Measurements from ENCODE around the gene HSPB9.
A peak's percentile ranks its signal among the peaks of the same experiment; 100 is the strongest.

Gene HSPB9

GRCh38 chr17:42110301-42111264 lies 12.0 kb upstream of the HSPB9 start:
- H3K27me3 Mint-ChIP-seq (ENCODE audit: low read depth), result no peaks in the 10 kb centered on the region
- peak overlapping the region; percentile 87 for H3K4me3 Mint-ChIP-seq
- H3K4me1 Mint-ChIP-seq (ENCODE audit: low read depth), result peaks cover 30% of the 10 kb centered on the region

DNA sequence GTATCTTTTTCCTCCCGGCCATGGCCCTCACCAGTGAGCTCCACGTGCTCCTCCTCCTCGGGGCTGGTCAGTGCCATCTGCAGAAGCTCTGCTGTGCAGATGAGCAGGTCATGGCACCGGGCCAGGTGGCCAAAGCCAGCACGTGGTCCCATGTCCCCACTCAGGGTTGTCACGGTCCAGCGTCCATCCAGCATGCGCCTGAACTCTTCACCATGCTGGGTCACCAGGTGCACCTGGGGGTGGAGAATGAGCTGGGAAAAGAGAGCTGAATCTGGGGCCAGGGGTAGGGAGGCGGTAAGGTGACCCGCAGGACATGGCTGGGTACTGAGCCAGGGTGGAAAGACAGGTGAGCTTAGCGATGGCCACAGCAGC lies 11.4 kb upstream of the HSPB9 start:
- Mint-ChIP-seq H3K4me3 (peak overlapping the region; percentile 87), H3K9me3 (no peaks in the 10 kb centered on the region), H3K36me3 (ENCODE audit: low read depth) (peaks cover 32% of the 10 kb centered on the region), H3K4me1 (ENCODE audit: low read depth) (peaks cover 31% of the 10 kb centered on the region), H3K27ac (peak overlapping the region; percentile 94), H3K27me3 (ENCODE audit: low read depth) (no peaks in the 10 kb centered on the region)

More at GRCh38 chr17:42110301-42111264, 12.0 kb upstream of the HSPB9 start:
- Mint-ChIP-seq H3K9me3 (no peaks in the 10 kb centered on the region), H3K36me3 (ENCODE audit: low read depth) (peaks cover 35% of the 10 kb centered on the region), H3K27ac (peak overlapping the region; percentile 94)

DNA sequence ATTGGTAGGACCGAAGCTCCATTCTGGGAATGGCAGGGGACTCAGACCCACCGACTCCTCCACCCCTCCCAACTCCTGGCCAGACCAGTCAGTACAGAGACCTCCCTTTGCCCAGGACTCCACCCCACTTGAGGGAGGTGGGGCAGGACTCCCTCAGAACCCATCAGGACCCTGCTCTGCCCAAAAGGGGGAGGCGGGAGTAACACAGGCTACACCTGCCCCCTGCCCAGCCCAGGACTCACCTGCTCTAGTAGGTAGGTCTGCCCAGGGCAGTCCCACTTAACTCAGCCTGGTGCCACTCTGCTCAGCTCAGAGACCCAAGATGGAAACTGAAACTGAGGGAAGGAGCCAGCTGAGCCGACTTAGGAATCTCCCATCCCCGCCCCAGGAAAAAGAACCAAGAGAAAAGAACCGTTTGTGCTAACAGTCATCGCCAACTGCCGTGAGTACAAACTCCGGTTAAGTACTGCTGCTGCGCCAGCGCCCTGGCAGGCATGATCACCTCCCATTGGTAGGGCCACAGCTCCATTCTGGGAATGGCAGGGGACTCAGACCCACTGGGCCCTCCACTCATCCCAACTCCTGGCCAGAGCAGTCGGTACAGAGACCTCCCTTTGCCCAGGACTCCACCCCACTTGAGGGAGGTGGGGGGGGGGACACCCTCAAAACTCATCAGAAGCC lies 10.6 kb upstream of the HSPB9 start:
- Mint-ChIP-seq H3K27me3 (ENCODE audit: low read depth) (no peaks in the 10 kb centered on the region), H3K27ac (peak overlapping the region; percentile 94), H3K4me3 (peak overlapping the region; percentile 87), H3K36me3 (ENCODE audit: low read depth) (peaks cover 32% of the 10 kb centered on the region), H3K9me3 (no peaks in the 10 kb centered on the region), H3K4me1 (ENCODE audit: low read depth) (peaks cover 36% of the 10 kb centered on the region)

- Mint-ChIP-seq H3K9me3 (no peaks in the 10 kb centered on the region), H3K27me3 (ENCODE audit: low read depth) (no peaks in the 10 kb centered on the region), H3K4me1 (ENCODE audit: low read depth) (peaks cover 37% of the 10 kb centered on the region), H3K36me3 (ENCODE audit: low read depth) (peaks cover 34% of the 10 kb centered on the region), H3K4me3 (peak within 1 kb of the TSS; percentile 87), H3K27ac (peak within 1 kb of the TSS; percentile 94)
Observed at GRCh38 chr17:42112552-42113176, 9.9 kb upstream of the HSPB9 start, which contains the start of gene DHX58. Gene DHX58 (minus strand): TSS chr17:42112714. CDS start chr17:42111892, 822 bp downstream.

- peak overlapping the region; percentile 94 for H3K27ac Mint-ChIP-seq
- H3K9me3 Mint-ChIP-seq, result no peaks in the 10 kb centered on the region
- H3K36me3 Mint-ChIP-seq (ENCODE audit: low read depth), result peaks cover 27% of the 10 kb centered on the region
- no peaks in the 10 kb centered on the region for H3K27me3 Mint-ChIP-seq (ENCODE audit: low read depth)
- peaks cover 30% of the 10 kb centered on the region for H3K4me1 Mint-ChIP-seq (ENCODE audit: low read depth)
- H3K4me3 Mint-ChIP-seq, result no peak overlapping the region
Observed at GRCh38 chr17:42113293-42114069, 9.1 kb upstream of the HSPB9 start.

DNA sequence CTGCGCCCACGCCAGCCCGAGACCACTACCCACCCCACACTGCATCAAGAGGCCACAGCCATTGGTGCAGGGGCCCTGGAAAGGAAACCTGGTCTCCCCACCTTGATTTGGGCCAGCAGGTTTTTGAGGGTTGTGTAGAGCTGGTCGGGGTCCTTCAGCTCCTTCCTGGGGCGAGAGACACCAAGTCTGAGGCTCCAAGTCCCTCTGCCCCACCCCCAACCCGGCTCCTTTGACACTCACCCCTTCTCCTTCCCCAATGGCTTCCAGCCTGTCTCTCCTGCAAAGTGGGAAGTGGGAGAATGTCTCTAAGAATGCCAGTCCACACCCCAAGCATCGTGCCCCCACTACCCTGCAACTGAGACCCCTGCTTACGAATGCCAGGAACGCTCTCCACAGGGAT lies 8.5 kb upstream of the HSPB9 start:
- H3K4me3 Mint-ChIP-seq, result no peak overlapping the region
- peak overlapping the region; percentile 76 for H3K27ac Mint-ChIP-seq
- no peaks in the 10 kb centered on the region for H3K27me3 Mint-ChIP-seq (ENCODE audit: low read depth)
- no peaks in the 10 kb centered on the region for H3K9me3 Mint-ChIP-seq
- H3K4me1 Mint-ChIP-seq (ENCODE audit: low read depth), result peaks cover 27% of the 10 kb centered on the region
- H3K36me3 Mint-ChIP-seq (ENCODE audit: low read depth), result peaks cover 25% of the 10 kb centered on the region

DNA sequence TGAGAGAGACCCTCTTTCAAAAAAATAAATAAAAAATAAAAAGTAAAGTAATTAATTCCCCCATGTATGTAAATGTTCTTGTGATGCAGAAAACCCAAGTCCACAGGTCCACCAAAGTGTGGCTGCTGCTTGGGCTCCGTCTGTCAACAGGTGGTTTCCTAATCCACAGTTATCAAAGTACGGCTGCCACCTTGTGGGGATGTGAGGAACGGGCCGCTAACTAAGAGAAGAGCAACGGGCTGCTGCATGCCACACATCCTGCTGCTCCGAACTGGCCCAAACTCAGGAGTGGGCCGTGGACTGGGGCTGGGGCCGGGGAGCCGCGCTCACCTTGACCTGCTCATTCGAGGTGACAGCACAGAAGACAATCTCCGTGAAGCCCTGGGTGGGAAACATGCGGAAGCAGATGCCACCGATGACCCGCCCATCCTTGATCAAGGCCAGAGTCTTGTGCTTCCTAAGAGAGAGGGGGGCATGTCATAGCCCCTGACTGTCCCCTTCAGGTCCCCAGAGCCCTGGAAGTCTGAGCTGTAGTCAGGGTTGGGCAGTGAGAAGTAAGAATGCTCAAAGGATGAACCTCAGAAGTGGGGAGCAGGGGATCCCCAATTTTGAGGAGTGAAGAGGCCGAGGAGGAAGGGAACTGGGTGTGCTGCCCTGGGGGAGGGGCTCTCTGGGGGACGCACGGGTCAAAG lies 5.8 kb upstream of the HSPB9 start:
- Mint-ChIP-seq H3K27me3 (ENCODE audit: low read depth) (no peaks in the 10 kb centered on the region), H3K27ac (peak overlapping the region; percentile 64), H3K9me3 (no peaks in the 10 kb centered on the region), H3K4me1 (ENCODE audit: low read depth) (peaks cover 20% of the 10 kb centered on the region), H3K4me3 (no peak overlapping the region), H3K36me3 (ENCODE audit: low read depth) (peaks cover 13% of the 10 kb centered on the region)

- no peak overlapping the region for H3K4me3 Mint-ChIP-seq
- H3K27ac Mint-ChIP-seq, result peak overlapping the region; percentile 64
- no peaks in the 10 kb centered on the region for H3K27me3 Mint-ChIP-seq (ENCODE audit: low read depth)
- no peaks in the 10 kb centered on the region for H3K9me3 Mint-ChIP-seq
- peaks cover 16% of the 10 kb centered on the region for H3K36me3 Mint-ChIP-seq (ENCODE audit: low read depth)
- H3K4me1 Mint-ChIP-seq (ENCODE audit: low read depth), result peaks cover 20% of the 10 kb centered on the region
Observed at GRCh38 chr17:42117397-42118125, 5.0 kb upstream of the HSPB9 start.

- Mint-ChIP-seq H3K4me3 (peak overlapping the region; percentile 38), H3K4me1 (ENCODE audit: low read depth) (peaks cover 17% of the 10 kb centered on the region), H3K36me3 (ENCODE audit: low read depth) (peaks cover 16% of the 10 kb centered on the region)
Observed at GRCh38 chr17:42118126-42118510, 4.5 kb upstream of the HSPB9 start.

DNA sequence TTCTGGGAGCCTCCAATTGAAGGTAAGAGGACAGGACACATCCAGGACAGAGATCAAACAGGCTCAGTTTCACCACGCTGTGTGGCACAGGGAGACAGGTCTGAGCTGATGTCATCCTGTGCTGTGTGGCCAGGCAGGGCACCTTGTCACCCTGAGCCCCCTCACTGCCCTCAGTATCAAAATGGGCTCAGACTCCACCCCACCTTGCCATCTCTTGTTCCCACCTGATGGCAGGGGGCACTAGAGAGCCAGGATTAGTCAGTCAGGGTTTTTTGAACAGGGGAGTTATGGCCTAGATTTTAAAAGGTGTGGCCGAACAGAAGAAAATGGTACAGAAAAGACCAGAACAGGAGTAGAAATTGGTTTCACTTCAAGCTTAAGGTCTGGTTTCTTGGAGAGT lies 4.1 kb upstream of the HSPB9 start:
- Mint-ChIP-seq H3K4me3 (peak overlapping the region; percentile 38), H3K36me3 (ENCODE audit: low read depth) (peaks cover 16% of the 10 kb centered on the region), H3K9me3 (no peaks in the 10 kb centered on the region), H3K27ac (peak overlapping the region; percentile 19), H3K4me1 (ENCODE audit: low read depth) (peaks cover 17% of the 10 kb centered on the region), H3K27me3 (ENCODE audit: low read depth) (no peaks in the 10 kb centered on the region)

More at GRCh38 chr17:42118126-42118510, 4.5 kb upstream of the HSPB9 start:
- Mint-ChIP-seq H3K9me3 (no peaks in the 10 kb centered on the region), H3K27ac (no peak overlapping the region), H3K27me3 (ENCODE audit: low read depth) (no peaks in the 10 kb centered on the region)

- Mint-ChIP-seq H3K36me3 (ENCODE audit: low read depth) (peaks cover 16% of the 10 kb centered on the region), H3K27me3 (ENCODE audit: low read depth) (no peaks in the 10 kb centered on the region), H3K4me1 (ENCODE audit: low read depth) (peaks cover 17% of the 10 kb centered on the region), H3K4me3 (peak overlapping the region; percentile 30), H3K9me3 (no peaks in the 10 kb centered on the region), H3K27ac (peak overlapping the region; percentile 21)
Observed at GRCh38 chr17:42119301-42119700, 3.3 kb upstream of the HSPB9 start.

GRCh38 chr17:42120161-42120769 lies 2.3 kb upstream of the HSPB9 start:
- peak overlapping the region; percentile 58 for H3K4me3 Mint-ChIP-seq
- peak overlapping the region; percentile 31 for H3K27ac Mint-ChIP-seq
- H3K36me3 Mint-ChIP-seq (ENCODE audit: low read depth), result peaks cover 20% of the 10 kb centered on the region
- H3K27me3 Mint-ChIP-seq (ENCODE audit: low read depth), result no peaks in the 10 kb centered on the region
- H3K9me3 Mint-ChIP-seq, result no peaks in the 10 kb centered on the region
- peaks cover 17% of the 10 kb centered on the region for H3K4me1 Mint-ChIP-seq (ENCODE audit: low read depth)
